ENCODE measurements around the gene BNC2.
A peak's percentile ranks its signal among the peaks of the same experiment; 100 is the strongest.

BNC2 gene

GRCh38 chr9:16530669-16531642 lies 339.5 kb downstream of the BNC2 start:
- DNase-seq: peak; percentile 81

DNA sequence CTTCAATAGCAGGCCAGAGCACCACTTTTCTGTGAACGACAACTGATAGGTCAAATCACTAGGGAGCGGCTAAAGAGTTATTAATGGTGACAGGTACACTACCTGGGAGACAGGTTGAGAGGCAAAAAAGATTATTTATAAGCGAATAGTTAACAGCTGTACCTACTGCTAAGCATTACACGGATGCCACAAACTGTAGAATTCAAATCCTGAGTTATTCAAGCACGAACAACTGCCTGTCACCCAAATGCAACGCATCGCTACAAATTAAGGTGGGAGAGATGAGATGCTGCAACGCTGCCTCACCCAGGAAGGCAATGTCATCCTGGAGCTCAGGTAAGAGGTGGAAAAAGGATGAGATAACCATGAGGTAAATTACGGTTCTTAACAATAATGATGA lies 342.9 kb downstream of the BNC2 start:
- peak; percentile 74 for DNase-seq

DNA sequence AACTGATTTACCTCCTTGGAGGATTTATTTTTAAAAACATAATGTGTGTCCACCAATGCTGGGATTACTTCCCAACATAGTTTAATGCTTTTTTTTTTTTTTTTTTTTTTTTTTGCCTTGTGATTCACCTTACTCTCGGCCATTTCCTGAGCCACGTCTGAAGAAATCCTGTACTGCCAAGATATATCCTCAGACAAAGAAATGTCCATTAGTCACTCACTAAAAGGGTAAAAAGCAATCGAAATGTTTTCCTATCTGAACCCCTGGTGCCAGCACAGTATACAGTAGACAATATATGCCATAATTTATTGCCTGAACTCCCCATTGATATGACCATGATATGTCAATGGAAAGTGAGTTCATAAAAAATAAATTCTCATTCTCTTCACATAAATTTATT lies 344.1 kb downstream of the BNC2 start:
- DNase-seq: no peak

GRCh38 chr9:16524823-16525222 lies 345.6 kb downstream of the BNC2 start:
- DNase-seq: no peak

DNA sequence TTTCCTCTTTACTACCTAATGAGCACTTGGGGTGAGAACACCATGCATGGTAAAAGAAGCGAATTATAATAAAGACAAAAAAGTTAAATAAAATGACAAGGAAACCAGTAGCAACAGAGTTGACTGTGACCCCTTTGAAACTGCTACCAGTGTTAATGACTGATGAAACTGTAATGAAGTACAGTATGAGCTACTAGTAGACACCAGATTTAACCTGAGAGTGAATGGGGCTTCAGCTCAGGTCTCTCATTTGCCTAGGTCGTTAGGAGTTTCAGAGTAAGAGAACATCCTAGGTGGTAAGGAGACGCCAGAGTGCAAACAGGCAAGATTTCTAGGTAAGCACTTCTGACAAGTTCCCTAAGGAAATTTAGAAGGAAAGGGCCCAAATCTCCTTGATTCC lies 346.4 kb downstream of the BNC2 start:
- DNase-seq: peak; percentile 80

- DNase-seq: peak; percentile 55
Observed at GRCh38 chr9:16521868-16522411, 348.5 kb downstream of the BNC2 start.

GRCh38 chr9:16519001-16519400 lies 351.5 kb downstream of the BNC2 start:
- no peak for DNase-seq

- no peak for DNase-seq
Observed at GRCh38 chr9:16516891-16517290, 353.6 kb downstream of the BNC2 start.

DNA sequence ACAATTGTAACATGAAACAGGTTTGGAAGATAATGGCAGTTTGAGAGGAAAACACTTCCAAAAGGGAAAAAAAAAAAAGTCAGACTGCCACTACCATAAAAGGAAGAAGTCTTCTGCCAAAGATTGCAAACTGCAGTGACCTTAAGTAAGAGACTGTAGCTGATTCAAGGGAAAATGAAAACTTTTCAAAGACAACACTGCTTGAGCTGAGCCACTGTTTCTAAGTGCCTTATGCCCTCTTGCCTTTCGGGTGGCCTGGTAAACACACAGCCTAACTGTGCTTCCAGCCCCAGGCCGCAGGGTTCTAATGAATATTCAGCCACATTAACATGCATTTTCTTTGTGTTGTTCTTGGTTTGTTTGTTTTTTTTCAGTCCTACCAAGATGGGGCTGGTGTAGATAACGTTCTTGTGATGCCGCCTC lies 354.6 kb downstream of the BNC2 start:
- DNase-seq: peak; percentile 78

DNA sequence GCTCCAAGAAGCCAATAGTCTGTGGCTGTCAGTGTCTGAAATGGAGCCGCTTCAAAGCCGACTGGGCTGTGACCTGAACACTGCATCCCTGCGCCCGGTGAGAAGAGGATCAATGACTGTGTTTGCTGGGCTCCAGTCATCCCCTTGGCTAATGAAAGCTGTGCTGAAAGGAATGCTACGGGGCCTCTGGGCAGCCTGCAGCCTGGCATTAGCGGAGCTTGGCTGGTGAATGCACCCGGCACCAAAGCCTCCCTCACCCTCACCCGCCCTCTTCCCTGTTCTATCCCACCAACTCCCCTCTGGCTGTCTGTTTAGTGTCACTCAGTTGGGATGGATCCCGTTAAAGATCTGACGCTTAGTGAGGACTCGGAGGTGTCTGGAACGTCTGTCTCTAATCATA lies 355.3 kb downstream of the BNC2 start:
- peak; percentile 62 for DNase-seq

GRCh38 chr9:16514131-16514530 lies 356.3 kb downstream of the BNC2 start:
- no peak for DNase-seq

DNA sequence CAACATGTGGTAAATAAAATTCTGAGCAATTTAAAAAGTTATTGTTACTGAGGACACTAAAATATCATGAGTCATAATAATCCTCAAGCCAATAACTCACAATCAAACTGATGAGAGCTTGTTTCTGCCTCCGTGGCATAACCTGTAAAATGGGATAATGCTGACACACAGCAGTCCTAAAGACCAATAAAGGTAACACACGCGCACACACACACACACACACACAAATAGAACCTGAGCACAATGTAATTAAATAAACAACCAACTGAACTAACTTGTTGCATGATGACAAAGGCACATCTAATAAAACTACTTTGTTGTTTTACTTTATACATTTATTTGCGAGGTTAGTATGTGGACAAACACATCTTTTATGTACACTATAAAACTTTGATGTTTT lies 358.2 kb downstream of the BNC2 start:
- no peak for DNase-seq

- no peak for DNase-seq
Observed at GRCh38 chr9:16510482-16510881, 360.0 kb downstream of the BNC2 start.

- no peak for DNase-seq
Observed at GRCh38 chr9:16509997-16510396, 360.5 kb downstream of the BNC2 start.

GRCh38 chr9:16505199-16505598 lies 365.3 kb downstream of the BNC2 start:
- DNase-seq: no peak

- DNase-seq: no peak
Observed at GRCh38 chr9:16501726-16502125, 368.7 kb downstream of the BNC2 start.

DNA sequence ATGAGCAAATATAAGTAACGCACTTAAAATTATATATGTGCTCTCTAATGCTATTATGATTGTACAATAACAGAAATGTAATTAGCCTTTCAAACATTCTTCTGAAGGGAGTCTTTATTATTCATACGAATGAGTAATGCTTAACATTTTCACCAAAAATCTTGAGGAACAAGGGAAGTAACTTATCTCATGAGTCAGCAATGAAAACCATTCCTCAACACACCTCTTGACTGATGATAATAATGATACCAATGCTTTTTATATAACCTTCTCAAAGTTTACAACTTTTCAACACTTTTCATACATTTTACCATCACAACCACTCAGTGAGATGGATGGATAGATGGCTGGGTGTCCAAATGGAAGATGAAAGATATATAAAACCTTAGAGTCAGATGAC lies 369.3 kb downstream of the BNC2 start:
- DNase-seq: no peak

- no peak for DNase-seq
Observed at GRCh38 chr9:16500386-16500785, 370.1 kb downstream of the BNC2 start.

- DNase-seq: no peak
Observed at GRCh38 chr9:16499892-16500291, 370.6 kb downstream of the BNC2 start.

GRCh38 chr9:16496908-16497307 lies 373.6 kb downstream of the BNC2 start:
- no peak for DNase-seq

- no peak for DNase-seq
Observed at GRCh38 chr9:16487915-16488314, 382.6 kb downstream of the BNC2 start.

- DNase-seq: no peak
Observed at GRCh38 chr9:16485575-16486321, 384.7 kb downstream of the BNC2 start.

GRCh38 chr9:16485160-16485559 lies 385.3 kb downstream of the BNC2 start:
- no peak for DNase-seq

DNA sequence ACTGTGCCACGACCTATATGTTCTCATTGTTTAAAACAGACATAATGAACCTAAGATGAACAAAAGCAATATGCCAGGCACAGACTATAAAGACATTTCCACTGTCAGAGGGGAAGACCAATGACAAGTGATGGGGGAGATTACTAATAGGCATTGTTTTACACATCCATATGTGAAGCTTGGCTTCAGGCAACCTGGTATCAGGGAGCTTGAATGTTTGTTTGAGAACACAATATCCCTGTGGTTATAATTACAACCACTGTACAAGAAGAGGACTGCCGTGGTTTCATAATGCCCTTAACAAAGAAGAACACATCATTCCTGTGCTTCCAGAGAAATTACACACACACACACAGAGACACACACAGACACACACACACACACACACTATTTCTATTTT lies 385.7 kb downstream of the BNC2 start:
- no peak for DNase-seq
